Right lobe of liver (tissue), 6 donors: ENCODE data around the gene RAB23. TPM values are rescaled to one million over a fixed set of nuclear protein-coding genes. Genes with fewer than 3 reads are reported as not detected.
A peak's percentile ranks its signal among the peaks of the same experiment; 100 is the strongest.

ENCODE experiments used
- ATAC-seq, 4 donors: fragments of 200-7000 bp; cut with Tn5 transposase; one replicate each; pipeline ENCODE4 v1.9.1; 2020; ENCODE audit warnings: mild to moderate bottlenecking in 4 of 4, moderate library complexity in 4 of 4
- DNase-seq, 3 donors: peaks; one replicate each; pipeline ENCODE4 v3.0.0-alpha.2; 2020
- H3K27ac ChIP-seq, 3 donors: fragments of 200-600 bp; one replicate each; pipeline ENCODE4 v1.8.0; 2022
- H3K27me3 ChIP-seq, 2 donors: fragments of 200-600 bp; one replicate each; pipeline ENCODE4 v1.8.0; 2022
- H3K36me3 ChIP-seq, 4 donors: fragments of 200-600 bp; sonication (generic) in 1 of 4; one replicate each; pipeline versions ENCODE4 v1.5.1 to v1.8.0; 2017 to 2022; ENCODE audit warnings: control low read depth in 1 of 4
- H3K4me1 ChIP-seq, 4 donors: fragments of 200-600 bp; sonication (generic) in 1 of 4; one replicate each; pipeline versions ENCODE4 v1.5.1 to v1.8.0; 2017 to 2022; ENCODE audit warnings: control low read depth in 1 of 4
- H3K4me3 ChIP-seq, 3 donors: fragments of 200-600 bp; one replicate each; pipeline ENCODE4 v1.8.0; 2022
- H3K9me3 ChIP-seq, 4 donors: fragments of 200-600 bp; sonication (generic) in 1 of 4; one replicate each; pipeline versions ENCODE4 v1.5.1 to v1.8.0; 2017 to 2022; ENCODE audit warnings: control low read depth in 1 of 4
- CTCF ChIP-seq, 4 donors: fragments of 200-600 bp in 3 of 4; fragments of 450-650 bp in 1 of 4; IDR thresholded peaks; one replicate each; pipeline versions ENCODE4 v1.5.1 to v1.8.0; 2016 to 2022; ENCODE audit warnings: antibody characterized with exemption in 4 of 4, mild to moderate bottlenecking in 2 of 4
- POLR2A ChIP-seq: fragments of 450-650 bp; IDR thresholded peaks from one replicate; pipeline ENCODE4 v1.6.1; 2017; ENCODE audit warnings: antibody characterized with exemption, mild to moderate bottlenecking
- WGBS: methylation state at CpG from one replicate; pipeline ENCODE4 v1.1.6; 2018; ENCODE audit warnings: low coverage, low lambda C conversion rate; ENCODE audit not compliant: insufficient coverage; ENCODE audit errors: missing lambda C conversion rate; 5-methylcytosine and 5-hydroxymethylcytosine counted together
- intact Hi-C, 2 donors: fragments of 100-400 bp; cut with DNase I; formaldehyde crosslinking; loops; one replicate each; pipeline versions ENCODE4 v1.11.2 to v1.14.1; 2022
- long read RNA-seq: library from polyadenylated mRNA; unstranded; transcript quantifications from one replicate; pipeline ENCODE4 v2.0.0, GENCODE V29; 2019
- total RNA-seq, 6 experiments: library from RNA; depleted of rRNA in 2 of 6; stranded (reverse); fragments of >200 nt in 2 of 6; fragmentation: NEBNext Ultra II Directional in 3 of 6; extraction: Animal tissue kit (Norgen Biotek cat#: 25700) in 3 of 6; gene quantifications; one replicate each; pipeline versions ENCODE4 v1.1.0 to v1.2.4, GENCODE V29; 2016 to 2023
- donor health status: DM: no; HTN: yes; CAD: no.
- donor health status: DM: no; HTN: no; CAD: no.
- donor health status: DM: no; HTN: no; CAD: no.
- donor health status: DM: no; HTN: yes; CAD: no.
- donor health status: DM: no; HTN: yes; CAD: no.

RAB23 gene
- 1 to 10 TPM; 2.0 to 3.1 (median 2.5) TPM for total RNA-seq
- long read RNA-seq, result 0 reads

- TF ChIP-seq CTCF (IDR thresholded peaks at IDR 0.05) (peak in 1 of 4 donors; percentile 10), POLR2A (peak; percentile 45)
- H3K27me3 ChIP-seq, result no peaks in the 10 kb centered on the region
- H3K9me3 ChIP-seq, result no peaks in the 10 kb centered on the region
- intact Hi-C loops, result no loop called here
- DNase-seq (peak; percentile 88 to 89 (median 88)), ATAC-seq (peak; percentile 94 to 97 (median 96))
- H3K4me1 ChIP-seq, result peaks cover 0 to 3% (median 0%) of the 10 kb centered on the region in 4 donors
- H3K4me3 ChIP-seq, result peak within 1 kb of the TSS; percentile 88 to 97 (median 95)
- no peaks in the 10 kb centered on the region for H3K36me3 ChIP-seq
- WGBS, result 1% methylated on average over 19 of the region's 69 CpGs
- H3K27ac ChIP-seq, result peak within 1 kb of the TSS; percentile 51 to 67 (median 58)
These were observed at the start of gene RAB23 for GRCh38 chr6:57221936-57222742. Gene RAB23, minus strand, starts transcription at chr6:57222307. Its CDS starts 11,927 bp downstream, at chr6:57210380.

- H3K27ac ChIP-seq, result no peak overlapping the region
- H3K9me3 ChIP-seq, result no peaks in the 10 kb centered on the region
- no peaks in the 10 kb centered on the region for H3K36me3 ChIP-seq
- no peaks in the 10 kb centered on the region for H3K4me1 ChIP-seq
- TF ChIP-seq POLR2A (no peak), CTCF (IDR thresholded peaks at IDR 0.05) (no peak)
- H3K27me3 ChIP-seq, result no peaks in the 10 kb centered on the region
- intact Hi-C loops, result no loop called here
- no peak overlapping the region for H3K4me3 ChIP-seq
- DNase-seq (no peak), ATAC-seq (no peak)
These were observed 46.2 kb upstream of the RAB23 start for GRCh38 chr6:57268294-57268640.

GRCh38 chr6:57267586-57268293 lies 45.6 kb upstream of the RAB23 start:
- DNase-seq (no peak), ATAC-seq (peak; percentile 43 to 68 (median 51))
- H3K27ac ChIP-seq, result no peak overlapping the region
- H3K4me1 ChIP-seq, result no peaks in the 10 kb centered on the region
- no peaks in the 10 kb centered on the region for H3K9me3 ChIP-seq
- TF ChIP-seq POLR2A (no peak), CTCF (IDR thresholded peaks at IDR 0.05) (peak; percentile 33 to 44 (median 42))
- H3K27me3 ChIP-seq, result no peaks in the 10 kb centered on the region
- intact Hi-C loops, result no loop called here
- no peaks in the 10 kb centered on the region for H3K36me3 ChIP-seq
- H3K4me3 ChIP-seq, result no peak overlapping the region
- WGBS, result 72% methylated on average over 9 of the region's 10 CpGs

- H3K9me3 ChIP-seq, result no peaks in the 10 kb centered on the region
- intact Hi-C loops, result no loop called here
- no peak overlapping the region for H3K27ac ChIP-seq
- ATAC-seq (no peak), DNase-seq (no peak)
- no peaks in the 10 kb centered on the region for H3K27me3 ChIP-seq
- no peak overlapping the region for H3K4me3 ChIP-seq
- no peaks in the 10 kb centered on the region for H3K36me3 ChIP-seq
- no peaks in the 10 kb centered on the region for H3K4me1 ChIP-seq
- TF ChIP-seq POLR2A (no peak), CTCF (IDR thresholded peaks at IDR 0.05) (no peak)
- 38% methylated on average over 1 of the region's 1 CpG for WGBS
These were observed 43.7 kb upstream of the RAB23 start for GRCh38 chr6:57265755-57266221.
